Tibial nerve (tissue), 4 donors: Measurements from ENCODE around the gene OR2A1.
"Not testable (repeated sequence)": the region's sequence is repeated elsewhere in the genome, so short reads cannot be mapped to it uniquely, and the experiment has no call there.

Experiments used
- EP300 ChIP-seq, 2 donors: sonication (generic); formaldehyde crosslinking; IDR thresholded peaks; one replicate each; pipeline ENCODE4 v1.6.1; 2017; ENCODE audit warnings: antibody characterized with exemption in 2 of 2, mild to moderate bottlenecking in 1 of 2
- POLR2A ChIP-seq, 2 donors: fragments of 450-650 bp; IDR thresholded peaks; one replicate each; pipeline ENCODE4 v1.6.1; 2017; ENCODE audit warnings: antibody characterized with exemption in 2 of 2, mild to moderate bottlenecking in 2 of 2, moderate library complexity in 2 of 2
- TF ChIP-seq, protein P1 (sequence below), 5 experiments: fragments of 200-600 bp in 3 of 5; fragments of 450-650 bp in 2 of 5; sonication (generic) in 3 of 5; IDR thresholded peaks; one replicate each; pipeline ENCODE4 v1.5.1; 2016 to 2019; ENCODE audit warnings: antibody characterized with exemption in 5 of 5, mild to moderate bottlenecking in 3 of 5, moderate library complexity in 2 of 5

DNA sequence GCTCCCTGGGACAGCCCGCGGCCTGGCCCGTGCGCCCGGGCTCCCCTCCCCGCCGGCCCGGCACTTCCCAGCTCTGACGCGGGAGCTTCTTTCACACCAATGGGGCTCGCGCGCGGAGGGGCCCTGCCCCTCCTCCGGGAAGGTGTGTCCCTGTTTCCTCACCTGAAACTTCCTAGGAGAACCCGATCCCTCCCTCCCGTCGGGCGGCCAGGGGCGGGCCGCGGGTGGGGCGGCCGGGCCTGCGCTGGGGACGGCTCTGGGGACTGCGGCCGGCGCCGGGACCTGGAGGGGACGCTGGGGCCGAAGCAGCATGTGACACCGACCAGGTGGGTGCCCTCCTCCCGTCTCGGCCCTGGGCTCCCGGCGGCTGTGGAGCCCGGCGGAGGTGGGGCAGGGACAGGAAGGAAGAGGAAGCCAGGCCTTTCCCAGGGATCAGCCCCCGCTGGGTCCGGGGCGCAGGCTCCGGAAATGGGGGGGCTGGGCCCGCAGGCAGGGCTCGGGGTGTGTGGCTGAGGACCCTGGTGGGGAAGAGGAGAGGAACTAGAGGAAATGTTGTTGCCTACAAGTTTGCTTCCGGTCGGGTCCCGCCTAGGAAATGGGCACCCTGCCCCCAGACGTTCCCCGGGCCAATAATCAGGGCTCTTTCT is 43.1 kb downstream of the OR2A1 start, which contains the start of gene ARHGEF5:
- TF ChIP-seq, protein P1, sequence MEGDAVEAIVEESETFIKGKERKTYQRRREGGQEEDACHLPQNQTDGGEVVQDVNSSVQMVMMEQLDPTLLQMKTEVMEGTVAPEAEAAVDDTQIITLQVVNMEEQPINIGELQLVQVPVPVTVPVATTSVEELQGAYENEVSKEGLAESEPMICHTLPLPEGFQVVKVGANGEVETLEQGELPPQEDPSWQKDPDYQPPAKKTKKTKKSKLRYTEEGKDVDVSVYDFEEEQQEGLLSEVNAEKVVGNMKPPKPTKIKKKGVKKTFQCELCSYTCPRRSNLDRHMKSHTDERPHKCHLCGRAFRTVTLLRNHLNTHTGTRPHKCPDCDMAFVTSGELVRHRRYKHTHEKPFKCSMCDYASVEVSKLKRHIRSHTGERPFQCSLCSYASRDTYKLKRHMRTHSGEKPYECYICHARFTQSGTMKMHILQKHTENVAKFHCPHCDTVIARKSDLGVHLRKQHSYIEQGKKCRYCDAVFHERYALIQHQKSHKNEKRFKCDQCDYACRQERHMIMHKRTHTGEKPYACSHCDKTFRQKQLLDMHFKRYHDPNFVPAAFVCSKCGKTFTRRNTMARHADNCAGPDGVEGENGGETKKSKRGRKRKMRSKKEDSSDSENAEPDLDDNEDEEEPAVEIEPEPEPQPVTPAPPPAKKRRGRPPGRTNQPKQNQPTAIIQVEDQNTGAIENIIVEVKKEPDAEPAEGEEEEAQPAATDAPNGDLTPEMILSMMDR (IDR thresholded peaks at IDR 0.05) = not testable (repeated sequence)
- TF ChIP-seq POLR2A, EP300 (IDR thresholded peaks at IDR 0.05): not testable (repeated sequence)
